Neural cell (in vitro differentiated cells): ENCODE data around the gene MOB3A. TPM values are rescaled to one million over a fixed set of nuclear protein-coding genes. Genes with fewer than 3 reads are reported as not detected.

Source experiments
- H2AFZ ChIP-seq: fragments of 200-600, 300-800 bp; sonication (generic), shearing (Covaris generic); 2 replicates; pipeline ENCODE4 v1.6.0; 2014; ENCODE audit warnings: low read depth, mild to moderate bottlenecking, antibody characterized with exemption, low read length, moderate library complexity
- H3F3A ChIP-seq: fragments of 200-600 bp; shearing (Covaris generic); 2 replicates; pipeline ENCODE4 v1.6.1; 2016; ENCODE audit warnings: mild to moderate bottlenecking, moderate library complexity, mixed read lengths, antibody characterized with exemption, low read length; ENCODE audit not compliant: insufficient read depth, poor library complexity, severe bottlenecking
- H3K27ac ChIP-seq: fragments of 200-600, 300-800 bp; sonication (generic), shearing (Covaris generic); 2 replicates; pipeline ENCODE4 v1.5.1; 2014; ENCODE audit warnings: mild to moderate bottlenecking, low read length, moderate library complexity
- H3K27me3 ChIP-seq: fragments of 300-800, 200-600 bp; sonication (generic), shearing (Covaris generic); 2 replicates; pipeline ENCODE4 v1.6.0; 2014; ENCODE audit warnings: mild to moderate bottlenecking, low read depth, low read length, moderate library complexity; ENCODE audit not compliant: insufficient read depth
- H3K36me3 ChIP-seq: fragments of 300-800, 200-600 bp; sonication (generic), shearing (Covaris generic); 2 replicates; pipeline ENCODE4 v1.5.1; 2014; ENCODE audit warnings: mild to moderate bottlenecking, antibody characterized with exemption, low read length, moderate library complexity; ENCODE audit not compliant: insufficient read depth
- H3K4me2 ChIP-seq: fragments of 300-800, 200-600 bp; sonication (generic), shearing (Covaris generic); 2 replicates; pipeline ENCODE4 v1.6.0; 2014; ENCODE audit warnings: mild to moderate bottlenecking, low read length
- H3K4me3 ChIP-seq: fragments of 300-800, 200-600 bp; sonication (generic), shearing (Covaris generic); 2 replicates; pipeline ENCODE4 v1.5.1; 2014; ENCODE audit warnings: mild to moderate bottlenecking, low read length, moderate library complexity
- H3K79me2 ChIP-seq: fragments of 200-600 bp; shearing (Covaris generic); replicated peaks from 2 replicates; pipeline ENCODE4 v1.6.0; 2014; ENCODE audit warnings: mild to moderate bottlenecking, low read length, moderate library complexity; ENCODE audit not compliant: insufficient read depth
- H3K9ac ChIP-seq: fragments of 300-800, 200-600 bp; sonication (generic), shearing (Covaris generic); 2 replicates; pipeline ENCODE4 v1.6.1; 2016; ENCODE audit warnings: mild to moderate bottlenecking, low read length, mixed read lengths
- H3K9me2 ChIP-seq: fragments of 200-600 bp; shearing (Covaris generic); 2 replicates; pipeline ENCODE4 v1.6.1; 2016; ENCODE audit warnings: mild to moderate bottlenecking, low read length, mixed read lengths; ENCODE audit not compliant: insufficient read depth
- H3K9me3 ChIP-seq: fragments of 200-600, 300-800 bp; sonication (generic), shearing (Covaris generic); 2 replicates; pipeline ENCODE4 v1.6.1; 2016; ENCODE audit warnings: mild to moderate bottlenecking, mixed run types, low read length, moderate library complexity, mixed read lengths
- H4K20me1 ChIP-seq: fragments of 200-600 bp; shearing (Covaris generic); 2 replicates; pipeline ENCODE4 v1.6.1; 2016; ENCODE audit warnings: mild to moderate bottlenecking, mixed run types; ENCODE audit not compliant: insufficient read depth
- CTCF ChIP-seq: fragments of 450-650 bp; IDR thresholded peaks from 2 replicates; pipeline ENCODE4 v1.5.1; 2014; ENCODE audit warnings: antibody characterized with exemption, mild to moderate bottlenecking, moderate library complexity; ENCODE audit not compliant: poor library complexity, severe bottlenecking
- EP300 ChIP-seq: fragments of 450-650 bp; conservative IDR thresholded peaks from 2 replicates; pipeline ENCODE4 v1.6.1; 2014; ENCODE audit warnings: antibody characterized with exemption, mild to moderate bottlenecking, moderate library complexity; ENCODE audit not compliant: poor library complexity, severe bottlenecking
- EZH2 ChIP-seq: fragments of 200-600, 300-800 bp; shearing (Covaris generic), sonication (generic); IDR thresholded peaks from 2 replicates; pipeline ENCODE4 v1.6.1; 2014; ENCODE audit warnings: antibody characterized with exemption, low read length, borderline replicate concordance, mild to moderate bottlenecking; ENCODE audit not compliant: insufficient read depth, poor library complexity, severe bottlenecking
- MXI1 ChIP-seq: fragments of 450-650 bp; conservative IDR thresholded peaks from 2 replicates; pipeline ENCODE4 v1.6.1; 2014; ENCODE audit warnings: antibody characterized with exemption, mild to moderate bottlenecking; ENCODE audit not compliant: poor library complexity, severe bottlenecking
- POLR2AphosphoS5 ChIP-seq: IDR thresholded peaks from 2 replicates; pipeline ENCODE4 v1.6.1; 2012
- RAD21 ChIP-seq: fragments of 450-650 bp; conservative IDR thresholded peaks from 2 replicates; pipeline ENCODE4 v1.6.1; 2014; ENCODE audit warnings: antibody characterized with exemption, mild to moderate bottlenecking, moderate library complexity
- SMC3 ChIP-seq: fragments of 450-650 bp; conservative IDR thresholded peaks from 2 replicates; pipeline ENCODE4 v1.6.1; 2014; ENCODE audit warnings: antibody characterized with exemption, mild to moderate bottlenecking, moderate library complexity; ENCODE audit not compliant: poor library complexity
- TAF1 ChIP-seq: IDR thresholded peaks from 2 replicates; pipeline ENCODE4 v1.6.1; 2012; ENCODE audit warnings: low read depth
- polyA plus RNA-seq: library from polyadenylated mRNA; depleted of rRNA; stranded (reverse); fragments of >200 nt; gene quantifications from 2 replicates; pipeline ENCODE4 v1.2.3, GENCODE V29; 2014
- TF ChIP-seq, protein P1 (sequence below): IDR thresholded peaks from 2 replicates; pipeline ENCODE4 v1.6.1; 2012; ENCODE audit warnings: borderline replicate concordance

The MOB3A gene
- polyA plus RNA-seq, 1 donor from 2014 or later, result 5.8 TPM

DNA sequence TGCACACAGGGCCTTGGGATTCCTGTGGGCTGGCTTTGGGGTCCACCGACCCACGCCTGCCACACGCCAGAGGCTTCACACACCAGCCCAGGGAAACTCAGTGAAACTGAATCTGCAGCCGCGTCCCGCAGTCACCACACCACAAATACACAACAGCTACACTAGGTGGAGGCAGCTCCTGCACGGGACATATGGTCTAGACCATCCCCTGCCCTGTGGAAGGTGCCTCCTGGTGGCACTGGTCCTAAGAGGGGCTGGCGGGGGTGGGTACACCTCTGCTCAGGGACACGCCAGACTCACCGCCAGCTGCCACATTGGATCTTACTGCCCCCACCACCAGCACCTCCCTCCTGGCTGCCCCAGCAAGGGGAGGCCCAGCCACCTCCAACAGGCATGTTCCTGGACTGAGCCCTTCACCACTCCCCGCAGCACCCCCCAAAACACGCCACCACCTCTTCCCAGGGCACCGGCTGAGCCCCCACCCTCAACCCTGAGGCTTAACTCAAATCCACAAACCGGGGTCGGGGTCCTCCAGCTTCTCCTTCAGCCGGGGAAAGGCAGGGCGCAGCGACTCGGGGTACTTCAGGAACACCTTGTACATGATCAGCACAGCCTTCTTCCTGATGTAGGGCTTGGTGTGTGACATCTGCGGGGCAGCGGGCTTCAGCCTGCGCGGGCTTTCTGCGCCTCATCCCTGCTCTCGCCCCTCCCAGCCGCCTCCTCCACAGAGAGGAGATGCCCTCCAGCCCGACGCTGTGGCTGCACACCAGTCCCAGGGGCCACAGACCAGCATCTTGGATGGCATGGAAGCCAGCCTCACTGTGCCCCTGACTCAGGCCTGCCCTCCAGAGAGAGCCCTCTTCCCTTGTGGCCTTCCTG is 34.0 kb upstream of the MOB3A start:
- no peaks in the 10 kb centered on the region for H3K27me3 ChIP-seq
- H3F3A ChIP-seq, result no peaks in the 10 kb centered on the region
- H3K4me3 ChIP-seq, result no peak overlapping the region
- no peaks in the 10 kb centered on the region for H3K9me2 ChIP-seq
- no peaks in the 10 kb centered on the region for H4K20me1 ChIP-seq
- H3K9me3 ChIP-seq, result no peaks in the 10 kb centered on the region
- H3K4me2 ChIP-seq, result no peak overlapping the region
- H3K27ac ChIP-seq, result no peak overlapping the region
- H3K36me3 ChIP-seq, result no peaks in the 10 kb centered on the region
- TF ChIP-seq SMC3 (no peak), POLR2AphosphoS5 (no peak), EZH2 (no peak), RAD21 (no peak), MXI1 (no peak)
- H2AFZ ChIP-seq, result no peak overlapping the region
- H3K79me2 ChIP-seq, result no peaks in the 10 kb centered on the region
- no peak overlapping the region for H3K9ac ChIP-seq

GRCh38 chr19:2129486-2129885 is 33.4 kb upstream of the MOB3A start:
- Histone ChIP-seq H3K4me3 (no peak overlapping the region), H3K9ac (no peak overlapping the region), H3K36me3 (no peaks in the 10 kb centered on the region), H2AFZ (no peak overlapping the region), H3K4me2 (no peak overlapping the region), H3K27me3 (no peaks in the 10 kb centered on the region), H4K20me1 (no peaks in the 10 kb centered on the region), H3K27ac (no peak overlapping the region), H3K9me3 (no peaks in the 10 kb centered on the region), H3K79me2 (no peaks in the 10 kb centered on the region), H3K9me2 (no peaks in the 10 kb centered on the region), H3F3A (no peaks in the 10 kb centered on the region)
- TF ChIP-seq, protein P1, sequence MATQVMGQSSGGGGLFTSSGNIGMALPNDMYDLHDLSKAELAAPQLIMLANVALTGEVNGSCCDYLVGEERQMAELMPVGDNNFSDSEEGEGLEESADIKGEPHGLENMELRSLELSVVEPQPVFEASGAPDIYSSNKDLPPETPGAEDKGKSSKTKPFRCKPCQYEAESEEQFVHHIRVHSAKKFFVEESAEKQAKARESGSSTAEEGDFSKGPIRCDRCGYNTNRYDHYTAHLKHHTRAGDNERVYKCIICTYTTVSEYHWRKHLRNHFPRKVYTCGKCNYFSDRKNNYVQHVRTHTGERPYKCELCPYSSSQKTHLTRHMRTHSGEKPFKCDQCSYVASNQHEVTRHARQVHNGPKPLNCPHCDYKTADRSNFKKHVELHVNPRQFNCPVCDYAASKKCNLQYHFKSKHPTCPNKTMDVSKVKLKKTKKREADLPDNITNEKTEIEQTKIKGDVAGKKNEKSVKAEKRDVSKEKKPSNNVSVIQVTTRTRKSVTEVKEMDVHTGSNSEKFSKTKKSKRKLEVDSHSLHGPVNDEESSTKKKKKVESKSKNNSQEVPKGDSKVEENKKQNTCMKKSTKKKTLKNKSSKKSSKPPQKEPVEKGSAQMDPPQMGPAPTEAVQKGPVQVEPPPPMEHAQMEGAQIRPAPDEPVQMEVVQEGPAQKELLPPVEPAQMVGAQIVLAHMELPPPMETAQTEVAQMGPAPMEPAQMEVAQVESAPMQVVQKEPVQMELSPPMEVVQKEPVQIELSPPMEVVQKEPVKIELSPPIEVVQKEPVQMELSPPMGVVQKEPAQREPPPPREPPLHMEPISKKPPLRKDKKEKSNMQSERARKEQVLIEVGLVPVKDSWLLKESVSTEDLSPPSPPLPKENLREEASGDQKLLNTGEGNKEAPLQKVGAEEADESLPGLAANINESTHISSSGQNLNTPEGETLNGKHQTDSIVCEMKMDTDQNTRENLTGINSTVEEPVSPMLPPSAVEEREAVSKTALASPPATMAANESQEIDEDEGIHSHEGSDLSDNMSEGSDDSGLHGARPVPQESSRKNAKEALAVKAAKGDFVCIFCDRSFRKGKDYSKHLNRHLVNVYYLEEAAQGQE, result no peak
- TF ChIP-seq POLR2AphosphoS5, result no peak
- no peak for TF ChIP-seq MXI1
- TF ChIP-seq CTCF, result no peak
- no peak for TF ChIP-seq TAF1
- TF ChIP-seq EP300, result no peak
- TF ChIP-seq SMC3, result no peak
- TF ChIP-seq EZH2, result no peak
- TF ChIP-seq RAD21, result no peak
